ENCODE results near the gene ABCB6.

Gene ABCB6

DNA sequence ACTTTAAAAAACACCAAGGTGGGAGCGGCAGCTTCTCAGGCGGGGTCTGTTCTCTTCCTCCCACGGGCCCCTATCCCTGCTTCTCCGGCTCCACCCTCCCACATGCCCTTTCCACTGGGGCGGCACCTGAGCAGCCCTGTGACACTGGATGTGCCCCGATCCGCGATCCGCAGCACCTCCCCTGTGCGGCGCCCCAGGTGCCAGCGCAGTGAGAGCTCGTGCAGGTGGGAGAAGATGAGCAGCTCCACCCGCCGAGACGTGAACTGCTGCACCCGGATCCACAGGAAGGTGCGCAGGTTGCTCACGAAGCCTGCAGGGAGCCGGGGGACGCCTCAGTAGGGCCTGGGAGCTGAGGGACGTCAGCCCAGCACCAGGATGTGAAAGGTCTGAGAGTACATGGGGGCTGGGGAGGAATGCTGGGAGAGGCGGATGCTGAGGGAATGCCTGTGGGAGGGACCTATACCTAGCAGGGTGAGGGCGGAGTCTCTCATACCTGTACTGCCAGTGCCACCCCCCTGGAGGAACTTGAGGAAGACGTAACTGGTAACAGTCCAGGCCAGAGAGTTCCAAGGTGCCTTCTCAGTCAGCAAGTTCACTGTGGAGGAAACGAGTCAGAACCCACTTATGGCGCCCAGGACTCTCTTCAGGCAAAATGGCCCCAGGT, 2.8 kb downstream of the ABCB6 start:
- Histone ChIP-seq H3K4me2 (ENCODE audit: low read length) (no peak overlapping the region), H3K36me3 (ENCODE audit: control insufficient read depth, insufficient read depth, low read length) (no peaks in the 10 kb centered on the region), H2AFZ (no peak overlapping the region), H3K9ac (no peak overlapping the region), H3K79me2 (no peaks in the 10 kb centered on the region), H3K27ac (no peak overlapping the region), H3K27me3 (ENCODE audit: control insufficient read depth, insufficient read depth, low read length) (no peaks in the 10 kb centered on the region), H3K4me3 (ENCODE audit: low read depth, low read length) (no peak overlapping the region), H3K9me3 (ENCODE audit: control insufficient read depth, low read length) (no peaks in the 10 kb centered on the region), H3K4me1 (peaks cover 12% of the 10 kb centered on the region)
- TF ChIP-seq, protein P1, sequence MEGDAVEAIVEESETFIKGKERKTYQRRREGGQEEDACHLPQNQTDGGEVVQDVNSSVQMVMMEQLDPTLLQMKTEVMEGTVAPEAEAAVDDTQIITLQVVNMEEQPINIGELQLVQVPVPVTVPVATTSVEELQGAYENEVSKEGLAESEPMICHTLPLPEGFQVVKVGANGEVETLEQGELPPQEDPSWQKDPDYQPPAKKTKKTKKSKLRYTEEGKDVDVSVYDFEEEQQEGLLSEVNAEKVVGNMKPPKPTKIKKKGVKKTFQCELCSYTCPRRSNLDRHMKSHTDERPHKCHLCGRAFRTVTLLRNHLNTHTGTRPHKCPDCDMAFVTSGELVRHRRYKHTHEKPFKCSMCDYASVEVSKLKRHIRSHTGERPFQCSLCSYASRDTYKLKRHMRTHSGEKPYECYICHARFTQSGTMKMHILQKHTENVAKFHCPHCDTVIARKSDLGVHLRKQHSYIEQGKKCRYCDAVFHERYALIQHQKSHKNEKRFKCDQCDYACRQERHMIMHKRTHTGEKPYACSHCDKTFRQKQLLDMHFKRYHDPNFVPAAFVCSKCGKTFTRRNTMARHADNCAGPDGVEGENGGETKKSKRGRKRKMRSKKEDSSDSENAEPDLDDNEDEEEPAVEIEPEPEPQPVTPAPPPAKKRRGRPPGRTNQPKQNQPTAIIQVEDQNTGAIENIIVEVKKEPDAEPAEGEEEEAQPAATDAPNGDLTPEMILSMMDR (IDR thresholded peaks at IDR 0.05) = no peak

DNA sequence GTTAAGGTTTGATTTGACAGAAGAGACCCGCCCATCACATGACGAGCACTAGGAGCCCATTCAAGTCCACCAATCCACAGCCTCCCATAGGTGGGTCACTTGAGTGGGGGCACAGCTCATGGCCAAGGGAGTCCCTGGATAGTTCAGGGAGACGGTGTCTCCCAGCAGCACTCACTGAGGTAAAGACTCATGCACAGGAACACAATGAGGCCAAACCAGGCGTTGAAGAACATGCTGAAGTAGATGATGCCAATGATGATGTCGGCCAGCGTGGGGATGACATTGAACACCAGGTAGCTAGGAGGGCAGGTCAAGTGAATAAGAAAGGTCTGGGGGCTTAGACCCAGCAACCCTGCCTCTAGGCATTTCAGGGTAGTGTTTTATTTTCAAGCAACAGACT, 4.0 kb downstream of the ABCB6 start:
- Histone ChIP-seq H3K27me3 (ENCODE audit: control insufficient read depth, insufficient read depth, low read length) (no peaks in the 10 kb centered on the region), H3K4me2 (ENCODE audit: low read length) (no peak overlapping the region), H3K36me3 (ENCODE audit: control insufficient read depth, insufficient read depth, low read length) (no peaks in the 10 kb centered on the region), H3K4me1 (peaks cover 12% of the 10 kb centered on the region), H3K9ac (no peak overlapping the region), H3K27ac (no peak overlapping the region), H3K79me2 (no peaks in the 10 kb centered on the region), H3K9me3 (ENCODE audit: control insufficient read depth, low read length) (no peaks in the 10 kb centered on the region), H3K4me3 (ENCODE audit: low read depth, low read length) (no peak overlapping the region), H2AFZ (no peak overlapping the region)
- TF ChIP-seq, protein P1 (IDR thresholded peaks at IDR 0.05) = no peak

DNA sequence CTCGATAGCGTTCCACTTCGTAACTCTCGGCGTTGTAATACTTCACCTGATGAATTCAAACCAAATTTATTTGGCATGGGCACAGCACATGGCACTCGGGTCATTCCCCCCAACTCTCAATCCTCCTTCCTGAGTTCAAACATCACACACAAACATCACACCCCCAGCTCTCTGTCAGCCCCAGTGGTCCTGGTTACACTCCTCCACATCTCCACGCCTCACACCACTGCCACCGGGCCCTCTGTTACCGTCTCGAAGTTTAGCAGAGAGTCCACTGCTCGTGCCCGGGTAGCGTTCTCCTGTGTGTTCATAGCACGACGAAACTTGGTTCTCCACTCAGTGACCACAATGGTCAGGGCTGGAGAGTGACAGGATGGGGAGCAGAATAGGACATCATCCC, 4.6 kb downstream of the ABCB6 start:
- Histone ChIP-seq H3K36me3 (ENCODE audit: control insufficient read depth, insufficient read depth, low read length) (no peaks in the 10 kb centered on the region), H2AFZ (no peak overlapping the region), H3K9me3 (ENCODE audit: control insufficient read depth, low read length) (no peaks in the 10 kb centered on the region), H3K9ac (no peak overlapping the region), H3K4me3 (ENCODE audit: low read depth, low read length) (no peak overlapping the region), H3K27ac (no peak overlapping the region), H3K27me3 (ENCODE audit: control insufficient read depth, insufficient read depth, low read length) (no peaks in the 10 kb centered on the region), H3K4me2 (ENCODE audit: low read length) (no peak overlapping the region), H3K79me2 (no peaks in the 10 kb centered on the region), H3K4me1 (peaks cover 6% of the 10 kb centered on the region)
- TF ChIP-seq, protein P1 (IDR thresholded peaks at IDR 0.05) = no peak

DNA sequence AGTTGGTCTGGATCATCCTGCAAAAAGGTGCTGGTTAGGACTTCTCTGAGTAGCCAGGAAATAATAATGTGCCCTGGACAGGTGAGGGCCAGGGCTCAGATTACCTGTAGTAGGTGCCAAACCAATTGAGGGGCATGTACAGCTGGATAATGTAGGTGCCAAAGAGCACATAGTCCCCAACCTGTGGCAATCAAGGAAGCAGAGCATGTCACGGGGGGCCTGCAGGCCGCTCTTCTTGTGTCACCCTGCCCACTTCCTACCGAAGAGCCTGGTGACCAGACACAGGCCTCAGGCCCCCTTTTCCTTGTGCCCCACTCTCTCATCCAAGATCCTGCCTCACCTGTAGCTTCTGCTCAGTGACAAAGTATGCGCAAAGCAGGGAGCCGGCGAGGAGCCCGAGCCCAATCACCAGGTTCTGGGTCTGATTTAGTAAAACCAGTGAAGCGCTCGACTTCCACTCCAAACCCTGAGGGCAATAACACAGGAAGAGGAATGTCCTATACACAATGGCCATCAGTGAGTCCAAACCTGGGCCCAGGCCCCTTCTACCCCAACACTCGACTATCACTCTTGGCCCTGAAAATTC, 5.2 kb downstream of the ABCB6 start:
- TF ChIP-seq, protein P1 (IDR thresholded peaks at IDR 0.05) = no peak
- Histone ChIP-seq H3K4me3 (ENCODE audit: low read depth, low read length) (no peak overlapping the region), H3K79me2 (no peaks in the 10 kb centered on the region), H3K9me3 (ENCODE audit: control insufficient read depth, low read length) (no peaks in the 10 kb centered on the region), H2AFZ (no peak overlapping the region), H3K36me3 (ENCODE audit: control insufficient read depth, insufficient read depth, low read length) (no peaks in the 10 kb centered on the region), H3K27ac (no peak overlapping the region), H3K27me3 (ENCODE audit: control insufficient read depth, insufficient read depth, low read length) (no peaks in the 10 kb centered on the region), H3K4me1 (peaks cover 4% of the 10 kb centered on the region), H3K9ac (no peak overlapping the region), H3K4me2 (ENCODE audit: low read length) (no peak overlapping the region)

DNA sequence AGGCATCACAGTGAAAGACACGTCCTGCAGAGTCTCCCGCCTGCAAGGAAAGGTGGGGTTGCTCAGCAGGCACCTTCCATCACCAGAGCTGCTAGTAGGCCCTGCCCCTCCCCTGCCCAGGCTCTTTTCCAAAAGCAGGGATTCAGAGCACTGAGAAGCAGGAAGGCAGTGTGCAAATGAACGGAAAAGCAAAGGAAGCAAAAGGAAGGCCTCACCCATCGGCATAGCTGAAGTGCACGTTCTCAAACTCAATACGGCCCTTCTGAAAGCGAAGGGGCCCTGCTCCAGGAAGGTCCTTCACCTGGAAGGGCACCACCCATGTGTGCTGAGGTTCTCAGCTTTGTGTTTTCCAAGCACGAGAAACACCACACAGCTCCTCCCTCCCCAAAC, 5.7 kb downstream of the ABCB6 start:
- Histone ChIP-seq H3K27me3 (ENCODE audit: control insufficient read depth, insufficient read depth, low read length) (no peaks in the 10 kb centered on the region), H3K79me2 (no peaks in the 10 kb centered on the region), H3K9ac (no peak overlapping the region), H3K27ac (no peak overlapping the region), H3K36me3 (ENCODE audit: control insufficient read depth, insufficient read depth, low read length) (no peaks in the 10 kb centered on the region), H3K4me1 (peaks cover 7% of the 10 kb centered on the region), H3K4me2 (ENCODE audit: low read length) (no peak overlapping the region), H3K4me3 (ENCODE audit: low read depth, low read length) (no peak overlapping the region), H3K9me3 (ENCODE audit: control insufficient read depth, low read length) (no peaks in the 10 kb centered on the region), H2AFZ (no peak overlapping the region)
- TF ChIP-seq, protein P1 (IDR thresholded peaks at IDR 0.05) = no peak
